Stimulated activated CD4-positive, alpha-beta T cell treated with anti-CD3 and anti-CD28 coated beads, Interleukin-15, amount 100 ng/mL, for 24 hours (primary cell): ENCODE results near the gene OASL.
"Not testable (repeated sequence)": the region's sequence is repeated elsewhere in the genome, so short reads cannot be mapped to it uniquely, and the experiment has no call there.

ENCODE experiments used
- DNase-seq: peaks from one replicate; pipeline ENCODE4 v3.0.0-alpha.2; 2020

The OASL gene, protein sequence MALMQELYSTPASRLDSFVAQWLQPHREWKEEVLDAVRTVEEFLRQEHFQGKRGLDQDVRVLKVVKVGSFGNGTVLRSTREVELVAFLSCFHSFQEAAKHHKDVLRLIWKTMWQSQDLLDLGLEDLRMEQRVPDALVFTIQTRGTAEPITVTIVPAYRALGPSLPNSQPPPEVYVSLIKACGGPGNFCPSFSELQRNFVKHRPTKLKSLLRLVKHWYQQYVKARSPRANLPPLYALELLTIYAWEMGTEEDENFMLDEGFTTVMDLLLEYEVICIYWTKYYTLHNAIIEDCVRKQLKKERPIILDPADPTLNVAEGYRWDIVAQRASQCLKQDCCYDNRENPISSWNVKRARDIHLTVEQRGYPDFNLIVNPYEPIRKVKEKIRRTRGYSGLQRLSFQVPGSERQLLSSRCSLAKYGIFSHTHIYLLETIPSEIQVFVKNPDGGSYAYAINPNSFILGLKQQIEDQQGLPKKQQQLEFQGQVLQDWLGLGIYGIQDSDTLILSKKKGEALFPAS

DNA sequence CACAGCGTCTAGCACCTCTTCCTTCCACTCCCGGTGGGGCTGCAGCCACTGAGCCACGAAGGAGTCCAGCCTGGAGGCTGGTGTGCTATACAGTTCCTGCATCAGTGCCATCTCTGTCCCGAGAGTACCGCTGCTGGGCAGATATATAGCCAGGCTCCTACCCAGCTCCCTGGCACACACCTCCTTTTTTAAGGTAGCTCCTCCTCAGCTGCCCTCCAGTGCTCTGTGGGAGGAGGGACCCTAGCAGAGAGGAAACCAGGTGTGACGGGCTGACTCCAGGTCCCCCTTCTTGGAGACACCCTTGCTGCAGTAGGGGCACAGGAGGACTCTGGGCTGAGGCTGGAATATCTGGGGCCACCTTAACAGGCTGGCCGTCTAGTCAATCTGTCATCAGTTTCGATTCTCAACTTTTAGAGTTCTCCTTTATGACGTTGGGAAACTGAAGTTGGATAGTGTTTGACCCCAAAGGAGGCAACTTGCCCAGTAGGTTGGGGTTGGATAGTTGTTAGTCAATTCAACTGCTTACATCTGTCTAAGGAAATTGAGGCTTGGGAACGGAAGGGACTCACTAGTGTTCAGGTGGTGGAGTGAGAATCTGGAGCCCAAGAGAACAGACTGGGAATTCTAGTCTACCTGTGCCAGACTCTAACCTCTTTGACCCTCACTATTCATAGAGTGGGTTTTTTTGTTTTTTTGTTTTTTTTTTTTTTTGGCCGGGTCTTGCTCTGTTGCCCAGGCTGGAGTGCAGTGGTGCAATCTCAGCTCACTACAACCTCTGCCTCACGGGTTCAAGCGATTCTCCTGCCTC is at the start of gene OASL:
Gene OASL (minus strand): TSS at position 386 of the 808 bp plus-strand sequence. CDS start 275 bp downstream, at position 111.
- peak; percentile 55 for DNase-seq

DNA sequence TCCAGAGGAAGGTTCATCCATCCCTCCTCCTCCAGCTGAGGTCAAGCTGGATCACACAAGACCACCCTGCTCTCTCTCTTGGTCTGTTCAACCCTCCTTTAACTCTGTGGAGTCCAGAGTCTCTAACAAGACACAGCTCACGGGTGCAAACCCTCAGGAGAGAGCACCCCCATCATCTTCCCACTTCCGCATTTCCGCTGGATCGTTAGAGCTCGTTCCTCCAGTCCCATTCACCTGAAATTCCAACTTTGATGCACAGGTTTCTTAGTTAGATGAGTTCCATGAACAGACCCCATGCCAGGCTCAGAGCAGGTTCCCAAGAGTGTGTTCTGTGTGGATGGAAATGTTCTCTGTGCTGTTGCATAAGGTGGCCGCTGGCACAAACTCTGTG is 49.1 kb upstream of the OASL start:
- no peak for DNase-seq

DNA sequence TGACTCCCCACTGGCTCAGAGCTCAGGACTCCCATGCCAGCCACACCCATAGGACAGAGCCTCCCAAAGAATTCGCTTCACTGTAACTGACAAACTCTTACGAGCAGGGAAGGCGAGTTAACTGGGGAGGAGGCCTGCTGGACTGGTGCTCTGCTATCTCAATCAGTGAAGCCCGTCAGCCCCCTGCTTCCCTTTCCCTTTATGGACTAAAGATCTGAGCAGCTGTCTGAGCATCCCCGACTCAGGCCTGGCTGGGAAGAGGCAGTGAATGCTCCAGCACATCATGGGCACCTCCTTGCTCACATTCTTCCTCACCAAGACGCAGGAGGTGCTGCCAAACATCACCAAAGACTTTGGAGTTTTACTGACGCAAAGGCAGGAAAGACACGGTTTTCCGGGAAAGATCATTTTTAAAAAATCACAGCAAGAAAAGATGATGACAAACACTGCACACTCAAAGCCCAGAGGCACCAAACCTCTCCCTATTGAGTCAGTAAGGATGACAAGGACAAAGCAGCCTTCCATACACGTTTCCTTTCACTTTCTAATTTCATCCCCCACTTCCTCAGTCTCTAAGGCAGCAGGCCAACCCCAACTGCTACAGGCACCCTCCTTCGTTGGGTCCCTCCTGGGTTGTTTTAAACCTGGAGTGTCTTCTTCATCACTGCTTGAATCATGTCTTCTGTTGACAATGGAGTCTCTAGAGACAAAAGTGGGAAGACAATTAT is 48.6 kb upstream of the OASL start:
- no peak for DNase-seq

DNA sequence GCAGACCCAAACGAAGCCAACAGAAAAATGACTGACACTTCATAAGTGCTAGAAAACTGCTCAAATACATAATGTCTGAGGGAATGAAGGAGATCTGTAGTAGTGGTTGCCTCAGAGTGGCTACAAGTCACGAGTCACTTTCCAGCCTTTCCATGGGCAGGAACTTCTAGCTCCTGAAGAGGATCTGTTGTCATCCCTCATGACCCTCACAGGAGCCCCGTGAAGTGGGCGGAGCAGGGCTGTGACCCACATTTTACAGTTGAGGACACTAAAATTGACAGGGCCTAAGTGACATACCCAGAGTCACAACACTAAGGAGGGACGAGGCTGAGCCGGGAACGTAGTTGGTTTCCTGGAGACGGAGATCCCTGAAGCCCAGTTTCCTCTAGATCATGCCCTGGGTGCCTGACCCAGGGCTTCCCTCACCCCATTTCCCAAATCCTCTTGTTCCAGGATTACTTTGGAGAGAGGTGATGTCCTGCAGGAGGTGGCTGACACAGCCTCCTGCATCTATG is 47.8 kb upstream of the OASL start:
- no peak for DNase-seq

DNA sequence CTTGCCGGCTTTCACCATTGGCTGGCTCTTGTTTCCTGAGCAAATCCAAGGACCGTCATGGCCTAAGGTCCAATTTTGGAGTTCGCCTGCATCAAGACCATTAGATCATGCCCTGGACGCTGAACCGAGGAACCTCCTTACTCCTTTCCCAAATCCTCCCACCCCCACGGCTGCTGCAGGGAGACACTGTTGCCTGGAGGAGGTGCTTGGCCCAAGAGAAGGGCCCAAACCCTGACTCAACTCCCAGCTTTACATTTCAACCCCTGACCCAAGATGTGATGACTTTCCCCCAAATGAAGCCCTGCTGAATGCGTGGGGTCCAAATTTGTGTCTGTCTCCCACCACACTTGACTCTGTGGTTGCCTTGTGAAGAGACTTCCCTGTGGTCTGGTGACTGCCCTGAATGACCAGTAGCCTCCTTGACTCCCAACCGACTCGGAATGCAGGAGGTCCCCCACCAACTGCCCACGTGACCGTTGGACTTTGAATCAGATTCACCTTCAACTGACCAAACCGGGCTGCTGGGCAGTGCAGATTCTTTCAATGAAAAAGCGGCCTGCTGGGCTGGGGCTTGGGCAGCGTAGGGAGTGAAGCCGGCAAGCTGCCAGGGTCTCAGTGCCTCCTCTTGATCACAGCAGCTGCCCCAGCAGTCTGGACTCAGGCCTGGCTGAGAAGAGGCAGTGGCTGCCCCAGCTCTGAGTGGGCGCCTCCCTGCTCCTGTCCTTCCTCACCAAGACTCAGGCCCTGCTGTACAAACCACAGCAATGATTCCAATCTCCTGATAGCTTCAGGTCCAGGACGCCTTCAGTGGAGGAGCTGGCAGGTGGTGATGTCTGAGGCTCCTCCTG is 46.7 kb upstream of the OASL start:
- DNase-seq = no peak

DNA sequence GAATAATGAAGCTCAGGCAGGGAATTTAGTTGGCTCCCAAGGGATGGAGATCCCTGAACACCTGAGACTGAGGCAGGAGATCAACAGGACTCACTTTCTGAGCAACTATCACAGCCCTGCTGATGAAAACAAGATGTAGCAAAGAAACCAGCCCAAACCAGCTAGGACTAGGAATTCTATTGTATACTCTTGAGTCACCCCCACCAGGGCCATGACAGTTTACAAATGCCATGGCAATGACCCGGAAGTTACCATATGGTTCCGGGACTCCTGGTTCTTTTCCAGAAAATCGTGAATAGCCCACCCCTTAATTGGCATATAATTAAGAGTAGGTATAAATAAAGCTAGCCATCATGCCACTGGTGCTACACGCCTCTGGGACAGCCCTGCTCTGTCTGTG is 46.0 kb upstream of the OASL start:
- DNase-seq = no peak

DNA sequence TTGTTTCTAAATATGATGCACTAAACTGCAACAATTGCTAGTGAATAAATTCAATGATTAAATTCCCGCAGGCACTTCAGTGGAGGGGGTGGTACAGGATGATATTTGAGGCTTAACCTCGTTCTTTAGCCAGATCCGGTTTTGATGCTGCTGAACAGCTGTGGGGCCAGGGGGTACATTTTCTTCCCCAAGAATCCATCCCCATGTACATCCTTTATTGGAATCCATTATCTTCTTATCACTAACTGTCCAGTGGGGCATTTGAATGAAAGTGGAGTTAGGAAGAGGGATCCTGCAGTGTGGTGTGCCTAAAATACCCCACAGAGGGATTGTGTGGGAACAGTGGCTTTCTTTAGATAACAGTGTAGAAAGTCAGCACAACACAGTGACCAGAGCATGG is 45.2 kb upstream of the OASL start:
- DNase-seq = no peak

DNA sequence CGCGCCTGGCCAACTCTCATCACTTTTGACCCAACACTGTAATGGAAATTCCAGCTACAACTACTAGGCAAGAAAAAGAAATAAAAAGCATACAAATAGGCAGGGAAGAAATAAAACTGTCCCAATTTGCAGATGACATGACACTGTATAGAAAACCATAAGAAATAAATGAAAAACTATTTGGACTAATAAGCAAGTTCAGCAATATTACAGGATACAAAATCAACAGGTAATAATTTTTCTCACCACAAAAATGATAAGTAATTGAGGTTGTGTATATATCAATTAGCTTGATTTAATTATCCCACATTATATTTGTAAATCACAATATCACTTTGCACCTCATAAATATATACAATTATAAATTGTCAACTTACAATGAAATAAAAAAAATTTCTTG is 41.9 kb upstream of the OASL start:
- no peak for DNase-seq

DNA sequence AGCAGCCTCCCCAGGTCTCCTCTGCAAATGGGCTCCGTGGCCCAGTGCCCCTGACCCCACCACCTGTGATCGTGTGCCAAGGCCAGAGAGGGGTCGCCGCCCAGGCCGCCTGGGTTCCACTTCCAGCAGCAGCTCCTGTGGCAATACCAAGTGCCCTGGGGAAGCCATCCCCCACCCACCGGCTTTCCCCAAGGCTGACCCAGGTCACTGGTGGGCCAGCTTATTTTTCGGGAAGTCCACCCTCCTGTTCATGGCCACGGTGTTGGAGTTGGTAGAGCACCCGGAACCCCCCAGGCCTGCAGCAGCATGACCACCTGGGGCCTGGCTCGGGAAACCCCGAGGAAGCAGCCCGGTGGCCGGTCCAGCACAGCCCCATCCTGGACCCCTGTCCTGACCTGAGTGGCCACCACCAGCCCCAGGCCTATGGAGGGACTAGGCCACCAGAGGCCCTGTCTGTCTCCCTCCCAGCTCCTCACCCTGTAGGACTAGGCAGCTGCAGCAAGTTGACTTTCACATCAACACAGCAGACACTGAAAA is 40.8 kb upstream of the OASL start:
- DNase-seq = no peak

DNA sequence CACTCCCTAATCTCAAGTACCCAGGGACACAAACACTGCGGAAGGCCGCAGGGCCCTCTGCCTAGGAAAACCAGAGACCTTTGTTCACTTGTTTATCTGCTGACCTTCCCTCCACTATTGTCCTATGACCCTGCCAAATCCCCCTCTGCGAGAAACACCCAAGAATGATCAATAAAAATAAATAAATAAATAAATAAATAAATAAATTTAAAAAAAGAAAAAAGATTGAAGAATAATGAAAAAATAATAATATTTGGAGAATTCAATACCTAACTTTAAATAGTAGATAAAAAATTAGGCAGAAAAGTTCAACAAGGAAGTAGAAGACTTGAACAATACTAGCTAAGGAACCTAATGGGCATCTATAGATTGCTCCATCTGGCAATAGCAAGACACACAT is 38.4 kb upstream of the OASL start:
- DNase-seq = not testable (repeated sequence)

DNA sequence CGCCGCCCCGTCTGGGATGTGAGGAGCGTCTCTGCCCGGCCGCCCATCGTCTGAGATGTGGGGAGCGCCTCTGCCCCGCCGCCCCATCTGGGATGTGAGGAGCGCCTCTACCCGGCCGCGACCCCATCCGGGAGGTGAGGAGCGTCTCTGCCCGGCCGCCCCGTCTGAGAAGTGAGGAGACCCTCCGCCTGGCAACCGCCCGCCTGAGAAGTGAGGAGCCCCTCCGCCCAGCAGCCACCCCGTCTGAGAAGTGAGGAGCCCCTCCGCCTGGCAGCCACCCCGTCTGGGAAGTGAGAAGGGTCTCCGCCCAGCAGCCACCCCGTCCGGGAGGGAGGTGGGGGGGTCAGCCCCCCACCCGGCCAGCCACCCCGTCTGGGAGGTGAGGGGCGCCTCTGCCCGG is 36.9 kb upstream of the OASL start:
- not testable (repeated sequence) for DNase-seq

DNA sequence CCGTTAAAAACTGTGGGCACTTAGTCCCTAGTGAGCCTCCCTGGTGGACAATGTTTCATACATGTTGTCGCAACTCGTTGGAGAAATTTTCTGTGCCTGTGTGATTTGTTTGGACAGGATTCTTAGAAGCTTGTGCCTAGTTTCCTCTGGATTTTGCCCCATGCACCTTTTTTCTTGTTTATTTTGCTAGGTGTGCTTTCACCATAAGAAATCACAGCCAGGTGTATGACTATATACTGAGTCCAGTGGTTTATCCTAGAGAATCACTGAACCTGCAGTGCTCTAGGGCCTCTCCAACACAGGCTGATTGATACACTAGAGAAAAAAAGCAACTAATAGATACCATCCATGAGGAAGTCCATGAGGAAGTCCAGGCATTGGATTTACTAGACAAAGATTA is 33.1 kb upstream of the OASL start:
- DNase-seq = no peak

DNA sequence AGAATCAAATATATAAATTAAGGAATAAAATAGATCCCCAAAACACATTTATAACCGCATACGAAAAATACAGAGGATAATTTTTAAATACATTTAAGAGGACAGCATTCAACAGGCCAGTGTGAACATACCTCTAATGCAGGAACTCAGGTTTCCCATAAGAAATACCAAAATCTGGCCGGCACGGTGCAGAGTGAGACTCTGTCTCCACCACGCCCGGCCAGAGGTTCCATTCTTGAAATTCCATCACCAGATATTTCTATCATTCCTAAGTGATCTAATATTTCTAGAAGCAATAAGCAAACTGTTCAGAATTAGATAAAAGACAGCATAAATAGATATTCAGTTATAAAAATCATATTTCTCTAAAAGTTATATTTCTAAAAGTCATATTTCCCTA is 30.2 kb upstream of the OASL start:
- no peak for DNase-seq

DNA sequence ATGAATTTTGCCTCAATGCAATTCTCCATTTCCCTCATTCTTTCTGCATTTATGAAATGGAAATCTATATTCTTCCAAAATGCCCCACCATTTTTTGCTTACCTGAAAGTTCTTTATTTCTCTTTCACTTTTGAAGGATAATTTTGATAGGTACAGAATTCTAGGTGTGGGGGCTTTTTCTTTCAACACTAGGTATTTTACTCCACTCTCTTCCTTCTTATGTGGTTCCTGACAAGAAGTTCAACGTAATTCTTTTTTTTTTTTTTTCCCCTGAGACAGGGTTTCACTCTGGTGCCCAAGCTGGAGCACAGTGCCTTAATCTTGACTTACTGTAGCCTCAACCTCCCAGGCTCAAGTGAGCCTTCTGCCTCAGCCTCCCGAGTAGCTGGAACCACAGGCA is 26.3 kb upstream of the OASL start:
- DNase-seq = no peak

DNA sequence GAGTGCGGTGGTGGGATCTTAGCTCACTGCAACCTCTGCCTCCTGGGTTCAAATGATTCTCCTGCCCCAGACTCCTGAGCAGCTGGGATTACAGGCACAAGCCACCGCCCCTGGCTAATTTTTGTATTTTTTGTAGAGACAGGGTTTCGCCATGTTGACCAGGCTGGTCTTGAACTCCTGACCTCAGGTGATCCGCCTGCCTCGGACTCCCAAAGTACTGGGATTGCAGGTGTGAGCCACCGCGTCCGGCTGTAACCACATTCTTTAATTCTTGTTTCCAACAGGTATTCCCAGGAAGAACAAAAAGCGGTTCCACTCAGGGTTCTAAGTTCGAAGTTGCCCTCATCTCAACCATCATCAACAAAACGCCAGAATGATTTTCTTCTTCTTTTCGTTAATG is 25.5 kb upstream of the OASL start:
- DNase-seq = not testable (repeated sequence)

DNA sequence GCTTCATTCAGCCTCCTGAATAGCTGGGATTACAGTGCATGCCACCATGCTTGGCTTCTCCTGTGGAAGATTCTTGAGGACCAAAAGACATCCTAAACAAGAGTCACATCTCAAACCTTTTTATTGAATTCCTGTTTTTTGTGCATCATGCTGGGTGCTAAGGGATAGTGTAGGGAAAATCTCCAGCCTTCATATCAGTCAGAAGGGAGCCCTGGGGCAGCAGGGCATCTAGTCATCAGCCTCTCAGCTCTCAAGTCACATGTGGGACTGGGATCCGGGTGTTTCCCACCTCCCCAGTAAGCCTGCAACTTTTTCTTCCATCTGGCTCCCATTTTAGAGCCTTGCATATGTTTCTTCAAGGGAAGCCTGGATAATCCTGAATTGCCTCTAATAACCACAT is 25.1 kb upstream of the OASL start:
- DNase-seq = no peak

DNA sequence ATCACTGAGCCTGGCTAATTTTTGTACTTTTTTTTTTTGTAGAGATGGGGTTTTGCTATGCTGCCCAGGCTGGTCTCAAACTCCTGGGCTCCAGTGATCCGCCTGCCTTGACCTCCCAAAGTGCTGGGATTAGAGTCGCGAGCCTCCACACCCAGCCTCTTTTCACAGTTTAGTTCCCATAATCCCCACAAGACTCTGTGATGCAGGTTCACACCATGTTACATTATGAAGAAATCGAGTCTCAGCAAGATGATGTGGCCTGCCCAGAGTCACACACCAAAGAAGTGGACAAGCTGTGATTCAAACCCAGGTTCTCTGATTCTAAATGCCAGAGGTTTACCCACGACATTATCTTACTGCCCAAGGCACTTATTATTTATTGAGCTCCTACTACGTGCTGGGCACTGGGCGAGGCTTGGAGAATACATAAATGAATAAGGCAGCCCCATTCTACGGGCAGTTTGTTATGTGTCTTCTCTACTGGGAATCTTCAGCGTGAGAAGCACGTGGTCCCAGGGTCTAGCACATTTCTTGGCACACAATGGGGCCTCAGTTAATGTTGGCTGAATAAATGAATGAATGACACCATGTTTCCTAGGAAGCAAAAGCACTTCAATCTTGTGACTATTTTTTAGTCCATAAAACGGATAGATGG is 23.5 kb upstream of the OASL start:
- DNase-seq = no peak

DNA sequence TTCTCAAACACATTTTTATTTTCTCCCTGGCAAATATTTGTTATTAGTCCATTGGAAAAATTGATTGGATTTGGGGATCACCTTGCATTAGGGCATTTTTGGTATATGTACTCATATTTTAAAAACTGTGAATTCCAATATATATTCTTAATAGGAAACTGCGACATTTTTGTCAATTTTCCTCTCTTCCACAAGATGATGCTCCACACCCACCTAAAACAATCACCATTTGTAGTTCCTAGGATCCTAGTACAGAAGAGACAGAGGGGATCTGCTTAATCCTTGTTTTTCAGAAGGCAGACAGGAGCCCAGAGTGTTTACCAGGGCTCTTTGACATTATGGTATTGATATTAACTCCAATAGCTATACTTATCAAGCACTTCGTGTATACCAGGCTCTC is 22.8 kb upstream of the OASL start:
- DNase-seq = no peak

DNA sequence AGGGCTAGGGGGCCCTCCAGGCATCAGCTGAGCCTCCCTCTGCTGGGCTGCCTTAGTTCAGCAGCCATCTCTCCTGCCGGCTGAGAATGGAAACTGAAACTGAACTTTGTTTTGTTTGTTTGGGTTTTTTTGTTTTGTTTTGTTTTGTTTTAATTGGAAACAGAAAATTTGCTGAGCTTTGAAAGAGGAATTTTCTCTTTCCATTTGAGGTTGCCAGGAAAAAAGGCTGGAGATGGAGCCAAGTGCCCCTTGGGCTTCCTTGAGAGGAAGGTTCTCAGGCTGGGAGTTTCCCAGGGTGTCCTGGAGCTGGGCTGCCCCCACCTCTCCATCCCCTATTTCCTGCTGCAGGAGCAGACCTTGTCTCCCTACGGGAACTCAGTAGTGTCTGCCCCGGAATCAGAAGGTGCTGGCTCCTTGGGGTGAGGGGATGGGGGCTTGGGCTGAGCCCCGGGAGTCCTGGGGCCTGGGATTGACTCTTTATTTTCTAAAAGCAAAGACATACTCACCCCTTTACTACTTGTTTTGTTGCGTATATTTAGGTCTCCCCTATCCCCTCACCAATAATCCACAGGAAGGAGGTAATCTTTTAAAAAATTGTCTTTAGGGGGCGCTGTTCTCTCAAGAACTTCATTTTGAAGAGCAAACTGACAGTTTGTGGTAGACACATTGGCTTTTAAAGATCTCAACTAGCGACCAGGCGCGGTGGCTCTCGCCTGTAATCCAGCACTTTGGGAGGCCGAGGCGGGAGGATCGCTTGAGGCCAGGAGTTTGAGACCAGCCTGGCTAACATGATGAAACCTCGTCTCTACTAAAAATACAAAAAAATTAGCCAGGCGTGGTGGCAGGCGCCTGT is 21.3 kb upstream of the OASL start:
- peak; percentile 53 for DNase-seq
